ENCODE results near the gene LAMTOR3.

- TF ChIP-seq CTCF (conservative IDR thresholded peaks at IDR 0.05 in 1 of 2, IDR thresholded peaks at IDR 0.05 in 1 of 2; ENCODE audit: low read depth in 1 of 2, low read length in 2 of 2), result no peak
- TF ChIP-seq EZH2 (IDR thresholded peaks at IDR 0.05; ENCODE audit: low read length, missing control alignments), result no peak
These were observed 50.2 kb downstream of the LAMTOR3 start for GRCh38 chr4:99844048-99844447.
